ENCODE results near the gene RHBDL2.

RHBDL2 gene

DNA sequence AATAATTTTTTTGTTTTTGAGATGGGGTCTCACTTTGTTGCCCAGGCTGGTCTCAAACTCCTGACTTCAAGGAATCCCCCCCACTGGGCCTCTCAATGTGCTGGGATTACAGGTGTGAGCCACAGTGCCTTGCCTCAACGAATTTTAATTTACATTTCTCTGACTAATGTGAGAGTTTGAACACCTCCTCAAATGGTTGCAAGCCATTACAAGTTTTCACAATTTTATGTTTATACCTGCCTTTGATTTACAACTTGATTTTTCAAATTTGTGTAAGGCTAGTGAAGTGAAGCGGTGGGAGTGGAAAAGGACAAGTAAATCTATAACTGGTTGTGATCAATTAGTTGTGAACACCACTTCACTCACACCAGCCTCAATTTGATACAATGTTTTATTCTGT, 8.9 kb upstream of the RHBDL2 start:
- TF ChIP-seq TEAD4 (IDR thresholded peaks at IDR 0.05) (no peak), EGR1 (IDR thresholded peaks at IDR 0.05) (no peak), TAF1 (IDR thresholded peaks at IDR 0.05; ENCODE audit: low read depth) (no peak), YY1 (IDR thresholded peaks at IDR 0.05; ENCODE audit: low read depth) (no peak), NFIC (IDR thresholded peaks at IDR 0.05) (no peak), CEBPB (IDR thresholded peaks at IDR 0.05) (no peak), FOXM1 (IDR thresholded peaks at IDR 0.05; ENCODE audit: borderline replicate concordance, low read depth) (no peak), USF1 (IDR thresholded peaks at IDR 0.05) (no peak)
- TF ChIP-seq, protein P1, sequence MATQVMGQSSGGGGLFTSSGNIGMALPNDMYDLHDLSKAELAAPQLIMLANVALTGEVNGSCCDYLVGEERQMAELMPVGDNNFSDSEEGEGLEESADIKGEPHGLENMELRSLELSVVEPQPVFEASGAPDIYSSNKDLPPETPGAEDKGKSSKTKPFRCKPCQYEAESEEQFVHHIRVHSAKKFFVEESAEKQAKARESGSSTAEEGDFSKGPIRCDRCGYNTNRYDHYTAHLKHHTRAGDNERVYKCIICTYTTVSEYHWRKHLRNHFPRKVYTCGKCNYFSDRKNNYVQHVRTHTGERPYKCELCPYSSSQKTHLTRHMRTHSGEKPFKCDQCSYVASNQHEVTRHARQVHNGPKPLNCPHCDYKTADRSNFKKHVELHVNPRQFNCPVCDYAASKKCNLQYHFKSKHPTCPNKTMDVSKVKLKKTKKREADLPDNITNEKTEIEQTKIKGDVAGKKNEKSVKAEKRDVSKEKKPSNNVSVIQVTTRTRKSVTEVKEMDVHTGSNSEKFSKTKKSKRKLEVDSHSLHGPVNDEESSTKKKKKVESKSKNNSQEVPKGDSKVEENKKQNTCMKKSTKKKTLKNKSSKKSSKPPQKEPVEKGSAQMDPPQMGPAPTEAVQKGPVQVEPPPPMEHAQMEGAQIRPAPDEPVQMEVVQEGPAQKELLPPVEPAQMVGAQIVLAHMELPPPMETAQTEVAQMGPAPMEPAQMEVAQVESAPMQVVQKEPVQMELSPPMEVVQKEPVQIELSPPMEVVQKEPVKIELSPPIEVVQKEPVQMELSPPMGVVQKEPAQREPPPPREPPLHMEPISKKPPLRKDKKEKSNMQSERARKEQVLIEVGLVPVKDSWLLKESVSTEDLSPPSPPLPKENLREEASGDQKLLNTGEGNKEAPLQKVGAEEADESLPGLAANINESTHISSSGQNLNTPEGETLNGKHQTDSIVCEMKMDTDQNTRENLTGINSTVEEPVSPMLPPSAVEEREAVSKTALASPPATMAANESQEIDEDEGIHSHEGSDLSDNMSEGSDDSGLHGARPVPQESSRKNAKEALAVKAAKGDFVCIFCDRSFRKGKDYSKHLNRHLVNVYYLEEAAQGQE (IDR thresholded peaks at IDR 0.05; ENCODE audit: low read depth): no peak

DNA sequence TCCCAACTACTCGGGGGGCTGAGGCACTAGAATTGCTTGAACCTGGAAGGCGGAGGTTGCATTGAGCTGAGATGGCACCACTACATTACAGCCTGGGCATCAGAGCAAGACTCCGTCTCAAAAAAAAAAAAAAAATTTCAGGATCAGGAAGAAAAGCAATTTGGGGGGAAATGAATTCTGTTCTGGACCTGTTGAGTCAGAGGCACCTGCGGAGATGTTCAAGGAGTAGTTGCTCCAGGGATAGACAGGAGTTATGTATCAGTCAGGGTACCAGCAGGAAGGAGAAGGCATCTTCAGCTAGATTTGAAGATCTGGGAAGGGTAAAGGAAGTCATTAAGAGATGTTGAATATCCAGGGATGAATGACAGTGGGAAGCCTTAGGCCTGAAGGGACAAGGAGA, 2.9 kb upstream of the RHBDL2 start:
- no peak for TF ChIP-seq NFIC (IDR thresholded peaks at IDR 0.05)

GRCh38 chr1:38942664-38943428, 1.2 kb upstream of the RHBDL2 start:
- TF ChIP-seq USF1 (IDR thresholded peaks at IDR 0.05) (no peak), ZBTB7A (IDR thresholded peaks at IDR 0.05; ENCODE audit: low read depth) (no peak), CREB1 (IDR thresholded peaks at IDR 0.05; ENCODE audit: low read depth) (no peak), TAF1 (IDR thresholded peaks at IDR 0.05; ENCODE audit: low read depth) (no peak), EP300 (IDR thresholded peaks at IDR 0.05; ENCODE audit: borderline replicate concordance) (no peak), FOXM1 (IDR thresholded peaks at IDR 0.05; ENCODE audit: borderline replicate concordance, low read depth) (no peak), TCF12 (IDR thresholded peaks at IDR 0.05; ENCODE audit: low read depth) (no peak), RAD21 (IDR thresholded peaks at IDR 0.05; ENCODE audit: low read depth) (no peak)

GRCh38 chr1:38941093-38941492, 537 bp downstream of the RHBDL2 start:
- no peak for TF ChIP-seq CEBPB (IDR thresholded peaks at IDR 0.05)
- no peak for TF ChIP-seq USF1 (IDR thresholded peaks at IDR 0.05)
- no peak for TF ChIP-seq TCF12 (IDR thresholded peaks at IDR 0.05; ENCODE audit: low read depth)
- no peak for TF ChIP-seq RAD21 (IDR thresholded peaks at IDR 0.05; ENCODE audit: low read depth)
- TF ChIP-seq, protein P2, sequence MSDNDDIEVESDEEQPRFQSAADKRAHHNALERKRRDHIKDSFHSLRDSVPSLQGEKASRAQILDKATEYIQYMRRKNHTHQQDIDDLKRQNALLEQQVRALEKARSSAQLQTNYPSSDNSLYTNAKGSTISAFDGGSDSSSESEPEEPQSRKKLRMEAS (IDR thresholded peaks at IDR 0.05): no peak
- TF ChIP-seq, protein P1 (IDR thresholded peaks at IDR 0.05; ENCODE audit: low read depth): no peak
- TF ChIP-seq ZBTB7A (IDR thresholded peaks at IDR 0.05; ENCODE audit: low read depth): no peak
- no peak for TF ChIP-seq NFIC (IDR thresholded peaks at IDR 0.05)
- TF ChIP-seq TAF1 (IDR thresholded peaks at IDR 0.05; ENCODE audit: low read depth): no peak

DNA sequence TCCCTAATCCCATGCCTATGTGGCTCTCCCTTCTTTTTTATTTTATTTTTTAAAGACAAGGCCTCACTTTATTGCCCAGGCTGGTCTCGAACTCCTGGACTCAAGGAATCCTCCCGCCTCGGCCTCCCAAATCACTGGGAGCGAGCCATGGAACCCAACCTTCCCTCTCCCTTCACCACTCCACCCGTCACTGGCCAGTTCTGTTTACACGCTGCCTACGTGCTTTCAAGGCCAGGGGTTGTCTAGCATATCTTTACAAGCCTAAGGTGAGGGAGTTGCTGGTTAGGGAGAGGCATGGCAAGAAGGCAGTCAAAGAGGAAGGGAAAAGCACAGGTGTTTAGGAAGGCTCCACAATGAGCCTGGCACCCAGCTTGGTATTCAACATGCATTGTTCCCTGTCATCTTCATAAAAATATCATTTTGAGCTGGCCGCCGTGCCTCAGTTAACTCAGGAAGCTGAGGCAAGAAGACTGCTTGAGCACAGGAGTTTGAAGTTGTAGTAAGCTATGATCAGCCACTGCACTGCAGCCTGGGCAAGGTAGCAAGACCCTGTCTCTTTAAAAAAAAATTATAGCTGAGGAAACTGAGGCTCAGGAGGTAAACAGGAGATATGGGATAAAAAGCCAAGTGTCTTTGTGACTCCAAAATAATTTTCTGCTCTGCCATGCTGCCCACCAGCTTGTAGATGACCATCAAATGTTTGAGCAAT, 1.1 kb downstream of the RHBDL2 start:
- TF ChIP-seq FOXM1 (IDR thresholded peaks at IDR 0.05; ENCODE audit: borderline replicate concordance, low read depth): no peak
- no peak for TF ChIP-seq RAD21 (IDR thresholded peaks at IDR 0.05; ENCODE audit: low read depth)
- TF ChIP-seq ZBTB7A (IDR thresholded peaks at IDR 0.05; ENCODE audit: low read depth): no peak
- TF ChIP-seq, protein P2 (IDR thresholded peaks at IDR 0.05): no peak
- TF ChIP-seq TAF1 (IDR thresholded peaks at IDR 0.05; ENCODE audit: low read depth): no peak

DNA sequence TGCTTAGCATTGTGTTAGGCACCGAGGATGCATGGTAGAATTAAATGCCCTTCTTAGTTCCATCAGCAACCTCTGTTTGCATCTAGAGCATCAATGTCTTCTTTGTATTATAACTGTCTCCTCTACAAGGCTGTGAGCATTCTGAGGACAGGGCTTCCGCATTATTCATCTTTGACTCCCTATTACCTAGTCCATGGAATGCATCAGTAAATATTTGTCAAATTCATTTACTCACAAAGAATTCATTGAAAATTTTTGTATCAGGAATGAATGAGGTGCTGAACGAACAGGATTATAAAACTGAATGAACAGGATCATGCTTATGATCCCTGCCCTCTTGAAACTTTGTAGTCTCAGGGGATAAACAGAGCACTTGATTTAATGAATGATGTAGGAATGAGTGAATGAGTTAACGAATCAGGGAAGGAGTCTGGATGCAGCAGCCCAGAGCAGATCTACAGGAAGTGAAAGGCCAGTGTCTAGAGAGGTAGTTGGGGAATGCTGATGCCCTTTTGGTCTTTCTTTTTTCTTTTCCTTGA, 2.8 kb downstream of the RHBDL2 start:
- TF ChIP-seq EGR1 (IDR thresholded peaks at IDR 0.05): no peak
- no peak for TF ChIP-seq EP300 (IDR thresholded peaks at IDR 0.05; ENCODE audit: borderline replicate concordance)
- no peak for TF ChIP-seq YY1 (IDR thresholded peaks at IDR 0.05; ENCODE audit: low read depth)
- TF ChIP-seq NFIC (IDR thresholded peaks at IDR 0.05): no peak
- TF ChIP-seq ZBTB7A (IDR thresholded peaks at IDR 0.05; ENCODE audit: low read depth): no peak
- no peak for TF ChIP-seq RAD21 (IDR thresholded peaks at IDR 0.05; ENCODE audit: low read depth)
- no peak for TF ChIP-seq TEAD4 (IDR thresholded peaks at IDR 0.05)
- TF ChIP-seq USF1 (IDR thresholded peaks at IDR 0.05): no peak
- TF ChIP-seq FOXM1 (IDR thresholded peaks at IDR 0.05; ENCODE audit: borderline replicate concordance, low read depth): no peak
- no peak for TF ChIP-seq TAF1 (IDR thresholded peaks at IDR 0.05; ENCODE audit: low read depth)
- TF ChIP-seq CEBPB (IDR thresholded peaks at IDR 0.05): no peak
- TF ChIP-seq, protein P1 (IDR thresholded peaks at IDR 0.05; ENCODE audit: low read depth): no peak

Measured in Ishikawa (cell line).